HFF-Myc (cell line): ENCODE measurements around the gene FN3K.
A peak's percentile ranks its signal among the peaks of the same experiment; 100 is the strongest.

Experiments used
- DNase-seq: peaks from one replicate; pipeline ENCODE4 v3.0.0-alpha.2; 2011; ENCODE audit warnings: low read depth; ENCODE audit errors: extremely low read depth
- H3K4me3 ChIP-seq: replicated peaks from 2 replicates; pipeline ENCODE4 v1.5.1; 2011; ENCODE audit warnings: low read depth, mild to moderate bottlenecking, control low read depth, low read length
- TF ChIP-seq, protein P1 (sequence below): IDR thresholded peaks from 2 replicates; pipeline ENCODE4 v1.5.1; 2012; ENCODE audit warnings: mild to moderate bottlenecking, low read depth, low read length, control low read depth; ENCODE audit errors: missing control alignments

Gene FN3K

DNA sequence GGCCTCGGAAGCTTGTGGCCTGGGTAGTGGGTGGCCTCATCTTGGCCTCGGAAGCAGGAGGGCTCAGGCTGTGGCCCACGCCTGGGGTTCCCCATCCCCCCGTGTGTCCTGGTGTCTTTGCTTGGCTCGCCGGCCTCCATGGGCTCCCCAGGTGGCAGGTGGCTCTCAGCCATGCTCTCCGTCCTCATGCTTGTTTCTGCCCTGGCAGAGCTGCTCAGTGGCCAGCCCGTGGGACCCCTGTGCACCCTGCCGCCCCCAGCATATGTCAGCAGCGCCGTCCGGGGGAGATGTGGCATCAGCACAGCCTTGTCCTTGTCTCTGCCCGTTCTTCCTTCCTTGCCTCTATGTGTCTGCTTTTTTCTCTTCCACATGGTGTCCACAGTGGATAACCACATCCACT, 55.0 kb downstream of the FN3K start:
- no peak for DNase-seq

DNA sequence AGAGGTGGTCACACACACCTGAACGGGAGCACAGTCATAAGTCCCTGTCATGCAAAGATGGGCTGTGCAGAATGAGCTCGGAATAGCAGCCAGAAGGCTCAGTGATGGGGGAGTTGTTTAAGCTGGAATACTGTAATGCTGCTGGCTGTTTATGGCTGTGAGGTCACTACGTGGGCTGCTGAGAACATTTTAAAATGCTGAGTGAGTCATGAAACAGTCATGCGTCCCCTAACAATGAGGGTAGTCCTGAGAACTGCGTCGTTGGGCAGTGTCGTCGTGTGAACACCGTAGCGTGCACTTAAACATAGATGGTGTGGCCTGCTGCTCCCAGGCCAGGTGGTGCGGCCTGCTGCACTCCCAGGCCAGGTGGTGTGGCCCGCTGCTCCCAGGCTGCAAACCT, 56.1 kb downstream of the FN3K start:
- TF ChIP-seq, protein P1, sequence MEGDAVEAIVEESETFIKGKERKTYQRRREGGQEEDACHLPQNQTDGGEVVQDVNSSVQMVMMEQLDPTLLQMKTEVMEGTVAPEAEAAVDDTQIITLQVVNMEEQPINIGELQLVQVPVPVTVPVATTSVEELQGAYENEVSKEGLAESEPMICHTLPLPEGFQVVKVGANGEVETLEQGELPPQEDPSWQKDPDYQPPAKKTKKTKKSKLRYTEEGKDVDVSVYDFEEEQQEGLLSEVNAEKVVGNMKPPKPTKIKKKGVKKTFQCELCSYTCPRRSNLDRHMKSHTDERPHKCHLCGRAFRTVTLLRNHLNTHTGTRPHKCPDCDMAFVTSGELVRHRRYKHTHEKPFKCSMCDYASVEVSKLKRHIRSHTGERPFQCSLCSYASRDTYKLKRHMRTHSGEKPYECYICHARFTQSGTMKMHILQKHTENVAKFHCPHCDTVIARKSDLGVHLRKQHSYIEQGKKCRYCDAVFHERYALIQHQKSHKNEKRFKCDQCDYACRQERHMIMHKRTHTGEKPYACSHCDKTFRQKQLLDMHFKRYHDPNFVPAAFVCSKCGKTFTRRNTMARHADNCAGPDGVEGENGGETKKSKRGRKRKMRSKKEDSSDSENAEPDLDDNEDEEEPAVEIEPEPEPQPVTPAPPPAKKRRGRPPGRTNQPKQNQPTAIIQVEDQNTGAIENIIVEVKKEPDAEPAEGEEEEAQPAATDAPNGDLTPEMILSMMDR: no peak
- no peak overlapping the region for H3K4me3 ChIP-seq
- DNase-seq: peak; percentile 66

More for the DNA sequence above, 55.0 kb downstream of the FN3K start:
- TF ChIP-seq, protein P1: no peak
- no peak overlapping the region for H3K4me3 ChIP-seq

DNA sequence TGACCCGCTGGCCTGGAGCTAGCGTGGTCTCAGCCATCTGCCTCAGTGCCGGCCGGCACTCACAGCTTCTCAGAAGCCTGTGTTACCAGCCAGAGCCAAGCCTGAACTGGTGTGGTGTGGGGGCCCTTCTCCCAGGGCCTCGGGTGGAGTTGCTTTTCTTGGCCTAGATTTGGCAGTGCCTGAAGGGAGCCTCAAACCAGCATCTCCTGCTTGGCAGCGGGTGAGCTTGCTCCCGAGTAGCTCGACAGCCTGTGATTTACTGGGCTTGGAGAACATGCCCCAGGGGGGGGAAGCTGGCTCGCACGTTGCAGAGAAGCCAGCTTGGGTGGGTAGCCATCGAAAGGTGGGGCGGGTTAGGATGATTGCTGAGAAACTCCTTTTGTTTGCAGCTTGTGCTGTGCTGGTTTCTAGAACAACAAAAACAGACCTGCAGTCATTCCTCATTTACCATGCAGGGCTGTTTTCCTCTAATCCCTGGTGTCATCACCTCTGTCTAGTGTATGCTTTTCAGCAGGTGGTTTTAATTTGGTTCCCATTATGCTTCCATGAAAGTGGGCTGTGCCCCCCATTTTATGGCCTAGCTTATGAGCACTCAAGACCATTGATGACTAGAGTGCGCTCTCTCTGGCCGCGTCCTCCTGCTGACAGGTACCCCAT, 58.7 kb downstream of the FN3K start:
- TF ChIP-seq, protein P1: no peak
- peak; percentile 65 for DNase-seq
- H3K4me3 ChIP-seq: no peak overlapping the region

DNA sequence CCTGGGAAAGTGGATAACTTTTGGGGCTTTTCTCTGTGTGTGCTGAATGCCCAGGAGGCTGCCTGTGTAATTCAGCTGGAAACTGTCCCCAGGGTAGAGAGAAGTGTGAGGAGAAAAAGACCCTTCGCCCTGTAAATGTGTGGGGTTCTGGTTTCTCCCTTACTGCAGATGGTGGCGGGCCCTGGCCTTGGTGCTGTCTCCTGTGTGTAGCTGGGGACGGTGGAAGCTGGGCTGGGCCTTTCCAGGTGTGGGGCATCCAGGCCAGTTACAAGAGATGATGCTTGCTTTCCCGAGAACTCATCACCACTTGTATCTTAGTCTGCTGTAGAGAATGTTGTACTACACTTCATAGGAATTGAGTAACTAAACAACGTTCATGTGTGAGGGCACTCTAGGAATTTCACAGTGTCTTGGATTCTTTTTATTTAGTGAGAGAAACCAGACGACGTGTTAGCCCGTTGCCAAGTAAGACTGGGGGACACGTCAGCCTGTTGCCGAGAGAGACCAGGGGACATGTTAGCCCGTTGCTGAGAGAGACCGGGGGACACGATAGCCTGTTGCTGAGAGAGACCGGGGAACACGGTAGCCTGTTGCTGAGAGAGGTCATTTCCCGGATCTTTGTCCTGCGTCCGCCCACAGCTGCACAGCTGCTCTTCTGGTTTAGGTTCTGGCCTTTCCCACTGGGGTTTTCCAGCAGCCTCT, 59.5 kb downstream of the FN3K start:
- H3K4me3 ChIP-seq: no peak overlapping the region
- TF ChIP-seq, protein P1: no peak
- no peak for DNase-seq

DNA sequence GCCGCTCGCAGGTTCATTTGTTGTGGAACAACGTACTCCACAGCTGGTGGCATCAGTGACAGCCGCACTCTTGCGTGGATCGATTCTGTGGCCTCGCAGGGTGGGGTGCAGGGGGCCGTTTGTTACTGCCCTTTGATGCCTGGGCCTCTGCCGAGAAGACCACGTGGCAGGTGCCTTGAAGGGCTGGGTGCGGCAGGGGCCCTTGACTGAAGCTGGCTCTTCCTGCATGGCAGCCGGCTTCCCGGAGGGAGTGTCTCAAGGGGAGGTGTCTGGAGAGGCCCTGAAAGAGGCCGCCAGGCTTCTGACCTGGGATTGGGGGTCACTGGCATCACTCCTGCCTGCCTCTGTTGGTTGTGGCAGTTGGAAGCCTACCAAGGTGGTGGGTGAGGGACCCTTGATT, 60.2 kb downstream of the FN3K start:
- TF ChIP-seq, protein P1: no peak
- H3K4me3 ChIP-seq: no peak overlapping the region
- no peak for DNase-seq

DNA sequence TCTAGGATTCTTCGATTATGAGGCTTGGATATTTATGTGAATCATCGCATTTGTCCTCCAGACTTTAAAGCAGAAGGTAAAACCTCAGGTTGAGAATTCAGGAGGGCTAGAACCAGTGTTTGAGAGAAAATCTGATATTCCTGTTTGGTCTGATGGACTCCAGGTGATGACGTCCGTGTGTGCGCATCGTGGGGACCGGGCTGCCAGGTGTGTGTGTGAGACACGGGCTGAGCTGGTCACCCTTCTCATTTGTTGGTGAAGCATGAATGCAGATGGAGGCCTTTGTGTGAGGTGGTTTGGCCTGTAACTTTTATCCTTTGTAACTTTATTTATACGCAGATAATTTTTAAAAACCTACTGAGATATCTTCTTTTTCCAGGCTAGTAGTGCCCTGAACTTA, 61.6 kb downstream of the FN3K start:
- TF ChIP-seq, protein P1: no peak

DNA sequence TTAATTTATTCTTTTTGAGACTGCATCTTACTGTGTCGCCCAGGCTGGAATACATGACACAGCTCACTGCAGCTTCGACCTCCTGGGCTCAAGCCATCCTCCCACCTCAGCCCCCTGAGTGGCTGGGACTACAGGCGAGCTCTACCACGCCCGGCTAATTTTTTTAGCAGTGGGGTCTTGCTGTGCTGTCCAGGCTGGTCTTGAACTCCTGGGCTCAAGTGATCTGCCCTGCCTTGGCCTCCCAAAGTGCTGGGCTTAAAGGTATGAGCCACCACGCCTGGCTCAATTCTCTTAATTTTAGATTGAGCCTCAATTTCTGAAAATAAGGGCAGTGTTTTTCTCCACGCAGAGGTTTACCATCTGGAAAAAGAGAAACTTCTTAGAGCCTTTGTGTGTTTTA, 63.3 kb downstream of the FN3K start:
- H3K4me3 ChIP-seq: no peak overlapping the region
- no peak for DNase-seq
- TF ChIP-seq, protein P1: no peak

More for the DNA sequence above, 61.6 kb downstream of the FN3K start:
- no peak overlapping the region for H3K4me3 ChIP-seq
- no peak for DNase-seq
